DOHH2 (cell line): ENCODE data around the gene TMEM72.

ENCODE experiments used
- EZH2phosphoT487 ChIP-seq: fragments of 200-600 bp; sonication (generic); IDR thresholded peaks from 2 replicates; pipeline ENCODE4 v1.6.1; 2017; ENCODE audit warnings: borderline replicate concordance, mild to moderate bottlenecking, antibody characterized with exemption, low read length, moderate library complexity, mixed read lengths
- TF ChIP-seq, protein P1 (sequence below): fragments of 200-600 bp; sonication (generic); IDR thresholded peaks from one replicate; pipeline ENCODE4 v1.5.1; 2014; ENCODE audit warnings: antibody characterized with exemption, mild to moderate bottlenecking, low read depth, low read length; ENCODE audit not compliant: poor library complexity, severe bottlenecking

DNA sequence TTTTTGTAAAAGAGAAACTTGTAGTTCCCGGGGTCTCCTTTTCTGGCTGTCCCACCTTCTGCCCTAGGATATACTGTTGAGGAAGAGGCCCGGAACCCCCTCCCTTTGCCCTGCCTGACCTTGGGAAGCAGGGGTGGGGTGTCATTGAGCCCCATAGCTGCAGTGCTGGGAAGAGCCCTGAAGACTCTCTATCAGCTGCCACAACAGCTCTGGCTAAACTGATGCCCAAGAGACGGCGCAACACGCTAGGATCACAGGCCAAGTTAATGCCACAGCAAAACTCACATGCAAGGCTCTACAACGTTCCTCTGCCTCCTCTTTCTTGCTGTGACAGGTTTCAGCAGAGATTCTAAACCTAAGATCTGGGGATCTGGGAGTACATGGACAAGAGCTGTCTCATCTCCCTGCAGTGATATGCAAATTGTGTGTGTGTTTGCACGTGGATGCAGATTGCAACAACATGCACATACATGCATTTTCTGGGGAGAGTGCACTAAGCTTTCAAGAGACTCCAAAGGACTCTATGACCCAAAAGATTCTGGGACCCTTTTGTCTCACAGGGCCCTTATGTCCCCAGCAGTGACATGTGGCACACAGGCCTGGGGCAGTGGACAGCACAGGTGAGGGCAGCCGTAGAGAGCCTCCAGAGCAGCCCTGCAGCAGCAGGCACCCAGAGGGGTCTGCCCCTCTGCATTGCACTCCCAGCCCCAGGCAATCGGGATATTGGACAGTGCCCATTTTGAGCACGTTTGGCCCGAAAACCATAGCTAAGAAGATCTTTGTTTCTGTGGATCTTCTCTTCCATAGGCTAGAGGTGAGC is 51.0 kb downstream of the TMEM72 start:
- TF ChIP-seq, protein P1, sequence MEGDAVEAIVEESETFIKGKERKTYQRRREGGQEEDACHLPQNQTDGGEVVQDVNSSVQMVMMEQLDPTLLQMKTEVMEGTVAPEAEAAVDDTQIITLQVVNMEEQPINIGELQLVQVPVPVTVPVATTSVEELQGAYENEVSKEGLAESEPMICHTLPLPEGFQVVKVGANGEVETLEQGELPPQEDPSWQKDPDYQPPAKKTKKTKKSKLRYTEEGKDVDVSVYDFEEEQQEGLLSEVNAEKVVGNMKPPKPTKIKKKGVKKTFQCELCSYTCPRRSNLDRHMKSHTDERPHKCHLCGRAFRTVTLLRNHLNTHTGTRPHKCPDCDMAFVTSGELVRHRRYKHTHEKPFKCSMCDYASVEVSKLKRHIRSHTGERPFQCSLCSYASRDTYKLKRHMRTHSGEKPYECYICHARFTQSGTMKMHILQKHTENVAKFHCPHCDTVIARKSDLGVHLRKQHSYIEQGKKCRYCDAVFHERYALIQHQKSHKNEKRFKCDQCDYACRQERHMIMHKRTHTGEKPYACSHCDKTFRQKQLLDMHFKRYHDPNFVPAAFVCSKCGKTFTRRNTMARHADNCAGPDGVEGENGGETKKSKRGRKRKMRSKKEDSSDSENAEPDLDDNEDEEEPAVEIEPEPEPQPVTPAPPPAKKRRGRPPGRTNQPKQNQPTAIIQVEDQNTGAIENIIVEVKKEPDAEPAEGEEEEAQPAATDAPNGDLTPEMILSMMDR, result no peak
- TF ChIP-seq EZH2phosphoT487, result no peak
